ENCODE results near the gene RPS6KA3.

DNA sequence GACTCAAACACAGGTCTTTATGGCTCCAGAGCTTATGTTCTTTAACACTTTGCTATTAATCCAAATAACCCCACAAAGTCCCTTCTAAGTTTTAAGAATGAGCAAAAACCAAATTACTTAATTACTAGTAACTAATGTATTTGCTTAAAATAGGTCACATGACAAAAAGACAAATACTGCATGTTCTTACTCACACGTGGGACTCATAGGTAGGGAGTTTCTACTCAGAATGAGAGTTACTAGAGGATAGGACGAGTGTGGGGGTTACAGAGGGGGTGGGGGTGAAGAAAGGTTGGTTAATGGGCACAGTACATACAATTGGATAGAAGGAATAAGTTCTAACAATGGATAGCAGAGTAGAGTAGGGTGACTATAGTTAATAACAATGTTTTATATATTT lies 5.8 kb downstream of the RPS6KA3 start:
- TF ChIP-seq POLR2A (IDR thresholded peaks at IDR 0.05) = no peak
- TF ChIP-seq, protein P1, sequence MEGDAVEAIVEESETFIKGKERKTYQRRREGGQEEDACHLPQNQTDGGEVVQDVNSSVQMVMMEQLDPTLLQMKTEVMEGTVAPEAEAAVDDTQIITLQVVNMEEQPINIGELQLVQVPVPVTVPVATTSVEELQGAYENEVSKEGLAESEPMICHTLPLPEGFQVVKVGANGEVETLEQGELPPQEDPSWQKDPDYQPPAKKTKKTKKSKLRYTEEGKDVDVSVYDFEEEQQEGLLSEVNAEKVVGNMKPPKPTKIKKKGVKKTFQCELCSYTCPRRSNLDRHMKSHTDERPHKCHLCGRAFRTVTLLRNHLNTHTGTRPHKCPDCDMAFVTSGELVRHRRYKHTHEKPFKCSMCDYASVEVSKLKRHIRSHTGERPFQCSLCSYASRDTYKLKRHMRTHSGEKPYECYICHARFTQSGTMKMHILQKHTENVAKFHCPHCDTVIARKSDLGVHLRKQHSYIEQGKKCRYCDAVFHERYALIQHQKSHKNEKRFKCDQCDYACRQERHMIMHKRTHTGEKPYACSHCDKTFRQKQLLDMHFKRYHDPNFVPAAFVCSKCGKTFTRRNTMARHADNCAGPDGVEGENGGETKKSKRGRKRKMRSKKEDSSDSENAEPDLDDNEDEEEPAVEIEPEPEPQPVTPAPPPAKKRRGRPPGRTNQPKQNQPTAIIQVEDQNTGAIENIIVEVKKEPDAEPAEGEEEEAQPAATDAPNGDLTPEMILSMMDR (IDR thresholded peaks at IDR 0.05 in 4 of 5, conservative IDR thresholded peaks at IDR 0.05 in 1 of 5) = no peak
